Measurements from ENCODE around the gene KRTAP10-4.
"Not testable (repeated sequence)": the region's sequence is repeated elsewhere in the genome, so short reads cannot be mapped to it uniquely, and the experiment has no call there.

KRTAP10-4 gene

DNA sequence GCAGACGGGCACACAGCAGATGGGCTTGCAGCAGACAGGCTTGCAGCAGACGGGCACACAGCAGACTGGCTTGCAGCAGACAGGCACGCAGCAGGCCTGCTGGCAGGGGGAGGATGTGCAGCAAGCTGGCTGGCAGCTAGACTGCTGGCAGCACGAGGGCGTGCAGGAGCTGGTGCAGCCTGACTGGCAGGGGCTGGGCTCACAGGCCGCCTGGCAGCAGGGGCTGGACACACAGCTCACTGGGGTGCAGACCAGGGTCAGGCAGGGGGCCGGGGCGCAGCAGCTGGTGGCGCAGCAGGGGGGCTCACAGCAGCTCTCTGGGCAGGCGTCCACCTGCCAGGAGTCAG, 15.2 kb upstream of the KRTAP10-4 start:
- ATAC-seq: not testable (repeated sequence)

GRCh38 chr21:44558695-44559094, 14.8 kb upstream of the KRTAP10-4 start, which contains the start of gene KRTAP10-3:
Gene KRTAP10-3, minus strand, starts transcription at chr21:44558795. Its CDS starts 80 bp downstream, at chr21:44558715.
- ATAC-seq: no peak

DNA sequence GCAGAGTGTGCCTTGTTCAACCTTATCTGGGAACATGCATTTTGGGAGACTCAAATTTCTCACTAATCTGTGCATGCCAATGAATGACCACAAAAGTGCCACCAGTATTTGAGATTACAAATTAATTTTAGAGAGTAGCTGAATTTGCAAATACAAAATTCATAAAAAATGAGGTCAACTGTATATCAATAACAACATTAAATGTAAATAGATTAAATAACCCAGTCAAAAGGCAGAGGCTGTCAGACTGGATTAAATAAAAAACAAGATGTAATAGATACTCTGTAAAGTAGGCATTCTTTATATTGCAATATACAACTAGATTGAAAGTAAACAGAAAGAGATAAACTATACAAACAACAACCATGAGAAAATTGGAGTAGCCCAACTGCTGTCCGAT, 9.4 kb upstream of the KRTAP10-4 start:
- ATAC-seq: no peak

DNA sequence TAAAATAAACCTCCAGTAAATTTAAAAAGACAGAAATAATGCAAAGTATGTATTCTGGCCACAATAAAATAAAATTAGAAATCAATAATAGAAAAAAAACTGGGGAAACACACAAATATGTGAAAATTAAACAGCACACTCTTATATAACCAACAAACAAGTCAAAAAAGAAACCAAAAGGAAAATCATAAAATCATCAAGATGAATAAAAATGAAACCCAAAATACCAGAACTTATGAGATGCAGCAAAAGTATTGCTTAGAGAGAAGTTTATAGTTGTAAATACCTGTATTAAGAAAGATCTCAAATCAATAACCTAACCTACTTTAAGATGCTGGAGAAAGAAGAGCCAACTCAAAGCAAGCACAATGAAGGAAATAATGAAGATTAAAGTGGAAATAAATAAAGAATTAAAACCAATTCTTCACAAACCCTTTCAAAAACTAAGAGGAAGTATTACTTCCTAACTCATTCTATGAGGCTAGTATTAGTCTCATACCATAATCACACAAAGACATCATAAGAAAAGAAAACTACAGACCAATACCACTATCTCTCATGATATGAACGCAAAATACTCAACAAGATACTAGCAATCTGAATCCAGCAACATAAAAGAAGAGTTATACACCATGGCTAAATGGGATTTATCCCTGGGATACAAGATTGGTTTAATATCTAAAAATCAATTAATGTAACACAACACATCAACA, 8.5 kb upstream of the KRTAP10-4 start:
- ATAC-seq: peak; percentile 76 to 80

DNA sequence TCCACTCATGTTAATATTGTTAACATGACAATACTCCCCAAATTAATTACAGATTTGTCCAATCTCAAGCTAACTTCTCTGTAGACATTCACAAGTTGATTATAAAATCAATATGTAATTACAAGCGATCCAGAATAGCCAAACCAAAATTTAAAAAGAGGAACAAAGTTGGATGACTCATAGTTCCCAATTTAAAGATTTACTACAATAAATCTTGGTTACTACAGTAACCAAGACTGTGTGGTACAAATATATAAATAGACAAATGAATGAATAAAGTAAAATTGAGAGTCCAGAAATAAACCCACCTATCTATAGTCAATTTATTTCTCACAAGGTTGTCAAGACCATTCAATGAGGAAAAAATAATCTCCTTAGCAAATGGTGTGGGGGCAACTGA, 7.1 kb upstream of the KRTAP10-4 start:
- ATAC-seq: no peak

DNA sequence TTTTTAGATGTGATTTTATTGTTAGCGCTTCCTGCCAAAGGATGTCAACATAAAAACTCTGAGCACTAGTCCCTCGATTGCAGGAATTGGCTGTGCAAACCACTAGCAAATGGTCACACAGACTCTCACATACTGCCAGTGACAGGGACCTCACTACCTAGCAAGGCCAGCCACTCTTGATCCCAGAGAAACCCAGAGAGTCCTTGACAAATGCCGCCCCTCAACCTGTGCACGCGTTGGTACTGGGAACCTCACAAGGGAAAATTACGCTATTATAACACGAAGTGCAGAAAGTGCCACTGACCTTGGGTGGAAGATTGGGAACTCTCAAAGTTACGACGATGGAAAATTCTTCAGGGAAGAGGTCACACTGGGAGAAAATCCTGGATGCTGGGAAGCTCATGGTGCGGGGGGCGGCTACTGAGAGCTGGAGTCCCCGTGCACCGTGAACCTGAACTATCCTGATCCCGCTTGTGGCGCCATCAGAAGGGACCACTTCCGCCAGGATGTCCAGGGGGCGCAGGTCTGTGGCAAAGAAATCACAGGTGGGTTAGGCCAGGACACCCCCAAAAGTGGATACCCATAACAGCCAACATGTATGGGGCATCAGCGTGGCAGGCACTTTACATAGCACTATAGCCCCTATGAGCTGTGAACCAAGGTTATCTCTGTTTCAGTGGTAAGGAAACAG, 5.9 kb upstream of the KRTAP10-4 start:
- no peak for ATAC-seq

DNA sequence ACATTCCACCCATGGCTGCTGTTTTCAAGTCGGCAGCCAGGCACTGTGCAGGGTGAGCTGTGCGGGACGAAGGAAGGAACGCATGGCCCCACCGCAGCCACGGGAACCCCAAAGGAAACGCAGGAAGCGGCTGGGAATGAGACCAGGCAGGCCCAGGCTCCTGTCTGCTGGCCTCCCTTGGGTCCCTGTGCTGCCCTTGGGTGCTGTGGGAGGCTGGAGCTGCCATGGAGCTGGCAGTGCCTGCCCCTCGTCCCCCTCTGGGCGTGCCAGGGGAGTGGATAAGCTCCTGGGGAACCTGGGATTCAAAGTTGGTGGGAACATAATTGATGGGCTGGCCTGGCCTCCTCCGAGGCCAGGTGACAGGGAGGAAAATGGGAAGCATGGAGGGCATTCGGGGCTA, 5.3 kb upstream of the KRTAP10-4 start:
- ATAC-seq: no peak

DNA sequence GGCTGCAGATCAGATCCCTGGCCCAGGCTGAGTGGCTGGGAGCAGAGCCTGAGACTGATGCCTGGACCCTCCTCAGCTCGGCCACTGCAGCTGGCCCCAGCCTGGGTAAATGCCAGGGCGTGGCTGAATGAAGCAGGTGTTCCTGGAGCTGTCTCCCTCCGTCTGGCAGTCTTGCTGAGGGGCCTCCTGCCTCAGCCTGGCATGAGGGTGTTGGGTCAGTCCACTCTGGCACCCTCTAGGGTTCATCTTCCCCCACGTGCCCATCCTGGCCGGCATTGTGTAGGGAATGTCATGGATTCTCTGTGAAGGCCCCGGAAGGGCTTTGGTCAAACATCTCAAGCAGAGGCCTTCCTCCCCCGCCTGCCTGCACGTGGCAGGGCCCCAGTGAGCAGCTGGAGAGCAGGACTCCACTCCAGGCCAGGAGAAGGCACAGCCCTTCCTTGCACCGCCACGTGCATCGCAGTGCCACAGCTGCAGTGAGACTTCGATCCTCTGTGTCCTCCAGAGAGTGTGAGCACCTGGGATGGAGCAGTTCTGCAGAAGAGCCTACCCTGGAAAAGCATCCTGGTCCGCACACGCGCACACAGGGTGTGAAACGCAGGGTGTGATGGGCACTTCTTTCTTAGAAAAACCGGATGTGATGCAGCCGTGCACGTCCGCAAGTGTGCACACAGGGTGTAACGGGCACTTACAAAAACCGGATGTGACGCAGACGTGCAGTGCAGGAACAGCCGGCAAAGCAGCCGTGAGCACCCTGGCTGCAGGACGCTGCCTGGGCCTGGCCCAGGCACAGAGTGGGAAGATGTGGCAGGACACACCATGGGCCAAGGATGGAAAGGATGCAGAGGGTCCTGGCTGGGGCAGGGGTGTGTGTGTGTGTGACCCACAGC, 4.6 kb upstream of the KRTAP10-4 start:
- ATAC-seq: no peak

- ATAC-seq: no peak
These were observed 3.5 kb upstream of the KRTAP10-4 start for GRCh38 chr21:44569861-44570517.

GRCh38 chr21:44571296-44571695, 2.2 kb upstream of the KRTAP10-4 start:
- ATAC-seq: no peak

- ATAC-seq: no peak
These were observed 1.4 kb upstream of the KRTAP10-4 start for GRCh38 chr21:44571844-44572782.

- ATAC-seq: no peak
These were observed 458 bp upstream of the KRTAP10-4 start for GRCh38 chr21:44572959-44573583.

DNA sequence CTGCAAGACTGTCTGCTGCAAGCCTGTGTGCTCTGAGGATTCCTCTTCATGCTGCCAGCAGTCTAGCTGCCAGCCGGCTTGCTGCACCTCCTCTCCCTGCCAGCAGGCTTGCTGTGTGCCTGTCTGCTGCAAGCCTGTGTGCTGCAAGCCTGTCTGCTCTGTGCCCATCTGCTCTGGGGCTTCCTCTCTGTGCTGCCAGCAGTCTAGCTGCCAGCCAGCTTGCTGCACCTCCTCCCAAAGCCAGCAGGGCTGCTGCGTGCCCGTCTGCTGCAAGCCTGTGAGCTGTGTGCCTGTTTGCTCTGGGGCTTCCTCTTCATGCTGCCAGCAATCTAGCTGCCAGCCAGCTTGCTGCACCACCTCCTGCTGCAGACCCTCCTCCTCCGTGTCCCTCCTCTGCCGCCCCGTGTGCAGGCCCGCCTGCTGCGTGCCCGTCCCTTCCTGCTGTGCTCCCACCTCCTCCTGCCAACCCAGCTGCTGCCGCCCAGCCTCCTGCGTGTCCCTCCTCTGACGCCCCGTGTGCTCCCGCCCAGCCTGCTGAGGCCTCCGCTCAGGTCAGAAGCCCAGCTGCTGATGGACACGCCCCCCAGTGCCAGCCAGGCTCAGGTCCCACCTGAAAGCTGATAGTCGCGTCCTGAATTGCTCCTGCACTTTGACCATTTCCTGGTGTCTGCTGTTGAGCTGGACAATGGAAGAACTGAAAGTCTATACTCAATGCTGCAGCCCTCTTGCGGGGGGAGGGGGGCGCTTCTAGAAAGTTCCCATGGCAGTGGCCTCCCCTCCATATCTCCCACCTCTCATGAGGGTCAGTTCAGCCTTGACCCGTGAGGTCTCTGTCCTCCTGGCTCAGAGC, 1.2 kb downstream of the KRTAP10-4 start:
- no peak for ATAC-seq

DNA sequence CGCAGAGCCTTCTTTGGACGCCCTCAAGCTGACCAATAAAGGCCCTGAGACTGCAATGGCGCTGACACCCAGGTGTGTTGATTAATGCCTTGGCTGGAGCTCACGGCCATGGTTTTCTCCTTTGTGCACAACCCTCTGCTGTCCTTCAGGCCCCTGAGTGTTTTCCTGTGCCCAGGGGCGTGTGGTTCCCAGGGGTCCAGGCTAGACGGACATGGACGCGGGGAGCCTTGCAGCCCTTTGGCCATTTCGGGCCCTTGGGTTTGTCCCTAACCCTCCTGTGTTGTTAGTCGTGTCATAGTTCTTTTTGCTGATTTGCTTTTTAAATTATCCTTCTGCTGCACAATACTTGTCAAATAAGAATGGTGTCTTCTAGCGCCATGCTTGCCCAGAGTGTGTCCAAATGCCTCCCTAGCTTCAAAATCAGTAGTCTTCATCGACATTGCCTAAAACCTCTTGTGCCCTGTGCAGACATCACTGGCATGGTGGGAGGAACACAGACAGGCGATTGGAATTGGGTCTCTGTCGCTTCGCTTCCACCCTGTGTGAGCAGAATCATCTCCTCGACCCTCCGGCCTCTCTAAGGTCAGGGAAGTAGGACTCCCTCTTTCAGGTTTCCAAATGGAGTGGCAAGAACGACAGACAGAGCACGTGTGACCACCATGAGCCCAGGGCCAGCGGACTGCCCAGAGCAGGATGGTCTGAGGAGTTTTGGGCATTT, 1.9 kb downstream of the KRTAP10-4 start:
- ATAC-seq: no peak

DNA sequence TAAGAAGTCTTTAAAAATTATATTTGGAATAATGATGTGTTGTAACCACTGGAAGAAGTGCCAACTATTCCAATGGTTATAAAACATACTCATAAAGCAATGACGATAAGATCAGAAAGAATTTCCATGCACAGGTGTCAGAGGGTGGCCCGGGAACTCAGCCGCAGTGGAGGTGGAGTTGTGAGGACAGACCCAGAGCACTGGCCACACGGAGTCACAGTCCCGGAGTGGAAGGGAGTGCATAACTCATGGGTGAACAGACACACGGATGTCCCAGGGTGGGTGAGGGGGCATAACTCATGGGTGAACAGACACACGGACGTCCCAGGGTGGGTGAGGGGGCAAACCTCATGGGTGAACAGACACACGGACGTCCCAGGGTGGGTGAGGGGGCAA, 2.5 kb downstream of the KRTAP10-4 start:
- no peak for ATAC-seq

- no peak for ATAC-seq
These were observed 5.0 kb downstream of the KRTAP10-4 start for GRCh38 chr21:44578371-44579055.

GRCh38 chr21:44579056-44579832, 5.7 kb downstream of the KRTAP10-4 start:
- no peak for ATAC-seq

DNA sequence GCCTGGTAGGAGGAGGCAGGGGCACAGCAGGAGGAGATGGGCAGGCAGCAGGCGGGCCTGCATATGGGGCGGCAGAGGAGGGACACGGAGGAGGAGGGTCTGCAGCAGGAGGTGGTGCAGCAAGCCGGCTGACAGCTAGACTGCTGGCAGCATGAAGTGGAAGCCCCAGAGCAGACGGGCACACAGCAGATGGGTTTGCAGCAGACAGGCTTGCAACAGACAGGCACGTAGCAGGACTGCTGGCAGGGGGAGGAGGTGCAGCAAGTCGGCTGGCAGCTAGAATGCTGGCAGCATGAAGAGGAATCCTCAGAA, 6.3 kb downstream of the KRTAP10-4 start:
- no peak for ATAC-seq

Data from activated CD4-positive, CD25-positive, alpha-beta regulatory T cell treated with anti-CD3 and anti-CD28 coated beads, Interleukin-2, amount 50 U/mL, for 24 hours (primary cell).